Measurements from ENCODE around the gene ZYG11B.
A peak's percentile ranks its signal among the peaks of the same experiment; 100 is the strongest.
"Not testable (repeated sequence)": the region's sequence is repeated elsewhere in the genome, so short reads cannot be mapped to it uniquely, and the experiment has no call there.

ZYG11B gene

GRCh38 chr1:52759908-52760307 lies 33.7 kb downstream of the ZYG11B start:
- no peak for DNase-seq

- DNase-seq = no peak
Measured at GRCh38 chr1:52767596-52768280, 41.5 kb downstream of the ZYG11B start.

DNA sequence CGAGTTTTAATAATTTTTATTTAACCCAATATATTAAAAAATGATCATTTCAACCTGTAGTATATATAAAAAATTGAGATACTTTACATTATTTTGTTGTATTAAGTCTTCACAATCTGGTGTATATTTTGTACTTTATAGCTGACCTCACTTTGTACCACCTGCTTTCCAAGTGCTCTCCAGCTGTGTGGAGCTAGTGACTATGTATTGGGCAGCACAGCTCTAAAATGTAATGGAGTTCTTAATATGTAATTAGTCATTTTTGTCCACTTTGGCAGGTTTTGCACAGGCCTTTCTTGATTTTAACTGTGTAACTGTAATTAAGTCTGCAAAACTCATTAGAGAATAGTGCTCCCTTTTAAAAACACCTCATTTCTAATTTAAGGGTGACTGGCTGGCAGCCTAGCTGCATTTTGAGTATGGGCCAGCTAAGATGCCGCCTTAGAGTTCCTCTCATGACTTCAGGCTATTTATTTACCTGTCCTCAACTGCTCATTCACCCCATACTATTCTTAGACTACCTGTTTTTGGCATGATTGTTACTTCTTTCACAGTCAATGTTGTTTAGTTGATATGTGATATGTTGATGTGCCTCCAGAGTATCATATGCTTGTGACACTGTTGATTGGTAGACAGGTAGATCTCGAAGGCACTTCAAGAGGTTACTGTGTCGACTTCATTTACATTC lies 43.2 kb downstream of the ZYG11B start:
- no peak for DNase-seq

DNA sequence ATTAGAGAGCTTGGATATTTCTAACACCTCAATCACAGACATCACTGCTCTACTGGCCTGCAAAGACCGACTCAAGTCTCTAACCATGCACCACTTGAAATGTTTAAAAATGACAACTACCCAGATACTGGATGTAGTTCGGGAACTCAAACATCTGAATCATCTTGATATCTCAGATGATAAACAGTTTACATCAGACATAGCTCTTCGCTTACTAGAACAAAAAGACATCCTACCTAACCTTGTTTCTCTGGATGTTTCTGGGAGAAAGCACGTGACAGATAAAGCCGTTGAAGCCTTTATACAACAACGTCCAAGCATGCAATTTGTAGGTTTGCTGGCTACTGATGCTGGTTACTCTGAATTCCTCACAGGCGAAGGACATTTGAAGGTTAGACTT lies 45.1 kb downstream of the ZYG11B start:
- DNase-seq = no peak

DNA sequence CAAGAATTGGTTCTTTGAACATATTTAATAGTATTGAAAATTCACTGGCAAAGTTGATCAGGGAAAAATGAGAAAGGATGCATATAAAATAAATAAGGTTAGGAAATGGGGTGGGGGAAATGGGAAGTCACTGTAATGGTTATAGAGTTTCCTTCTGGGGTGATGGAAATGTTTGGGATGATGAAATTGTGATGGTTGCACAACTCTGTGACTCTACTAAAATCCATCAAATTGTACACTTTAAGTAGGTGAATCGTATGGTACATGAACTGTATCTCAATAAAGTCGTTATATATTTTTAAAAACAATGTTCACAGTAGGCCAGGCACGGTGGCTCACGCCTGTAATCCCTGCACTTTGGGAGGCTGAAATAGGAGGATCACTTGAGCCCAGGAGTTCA lies 59.9 kb downstream of the ZYG11B start:
- DNase-seq = no peak

DNA sequence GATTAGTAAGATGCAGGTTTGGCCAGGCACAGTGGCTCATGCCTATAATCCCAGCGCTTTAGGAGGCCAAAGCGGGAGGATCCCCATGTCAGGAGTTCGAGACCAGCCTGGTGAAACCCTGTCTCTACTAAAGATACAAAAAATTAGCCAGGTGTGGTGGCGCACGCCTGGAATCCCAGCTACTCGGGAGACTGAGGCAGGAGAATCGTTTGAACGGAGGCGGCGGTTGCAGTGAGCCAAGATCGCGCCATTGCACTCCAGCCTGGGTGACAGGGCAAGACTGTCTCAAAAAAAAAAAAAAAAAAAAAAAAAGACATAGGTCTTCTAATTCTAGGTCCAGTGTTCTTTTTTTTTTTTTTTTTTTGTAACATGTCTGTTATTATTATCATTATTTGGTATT lies 64.2 kb downstream of the ZYG11B start:
- not testable (repeated sequence) for DNase-seq

- no peak for DNase-seq
Measured at GRCh38 chr1:52792036-52792435, 65.8 kb downstream of the ZYG11B start.

GRCh38 chr1:52793717-52794116 lies 67.5 kb downstream of the ZYG11B start:
- not testable (repeated sequence) for DNase-seq

DNA sequence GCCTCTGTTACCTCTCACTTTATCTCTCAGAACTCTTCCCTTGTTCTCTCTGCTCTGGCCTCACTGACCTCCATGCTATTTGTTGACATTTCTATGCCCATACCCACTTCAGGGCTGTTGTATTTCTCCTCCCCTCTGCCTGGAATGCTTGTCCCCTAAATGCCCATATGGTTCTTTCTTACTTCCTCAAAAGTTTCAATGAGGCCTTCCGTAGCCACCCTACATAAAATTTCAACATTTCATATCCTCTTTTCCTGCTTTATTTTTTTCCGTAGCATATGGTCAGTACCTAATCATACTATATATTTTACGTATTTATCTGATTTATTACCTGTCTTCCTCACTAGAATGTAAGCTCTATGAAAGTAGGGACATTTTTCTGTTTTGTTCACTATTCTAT lies 69.2 kb downstream of the ZYG11B start:
- DNase-seq = no peak

DNA sequence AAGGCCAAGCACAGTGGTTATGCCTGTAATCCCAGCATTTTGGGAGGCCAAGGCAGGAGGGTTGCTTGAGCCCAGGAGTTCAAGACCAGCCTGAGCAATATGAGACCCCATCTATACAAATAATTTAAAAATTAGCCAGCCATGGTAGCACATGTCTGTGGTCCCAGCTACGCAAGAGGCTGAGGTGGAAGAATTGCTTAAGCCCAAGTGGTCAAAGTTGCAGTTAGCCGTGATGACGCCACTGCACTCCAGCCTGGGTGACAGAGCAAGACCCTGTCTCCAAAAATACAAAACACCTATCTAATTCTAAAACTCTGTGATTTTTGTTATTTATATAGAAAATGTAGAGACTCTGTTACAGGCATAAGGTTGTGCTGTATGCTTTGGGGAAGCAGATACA lies 72.1 kb downstream of the ZYG11B start:
- DNase-seq = no peak

DNA sequence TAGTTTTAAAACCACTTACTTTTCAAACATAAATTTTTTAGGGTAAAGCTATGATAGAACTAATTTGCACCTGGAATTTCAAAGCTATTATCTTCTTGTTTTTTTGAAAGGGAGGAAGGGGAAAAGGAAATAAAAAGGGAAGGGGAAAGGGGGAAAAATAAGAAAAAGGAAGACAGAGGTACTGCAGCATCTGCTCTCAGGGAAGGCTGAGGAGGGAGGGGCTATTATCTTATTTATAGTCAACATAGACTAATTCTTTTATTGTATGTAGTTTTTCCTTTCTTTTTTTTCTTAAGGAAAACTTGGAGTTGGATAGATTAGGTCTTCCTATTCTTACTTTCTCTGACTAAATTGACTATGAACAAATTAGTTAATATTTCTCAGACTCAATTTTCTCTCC lies 74.8 kb downstream of the ZYG11B start:
- DNase-seq = no peak

DNA sequence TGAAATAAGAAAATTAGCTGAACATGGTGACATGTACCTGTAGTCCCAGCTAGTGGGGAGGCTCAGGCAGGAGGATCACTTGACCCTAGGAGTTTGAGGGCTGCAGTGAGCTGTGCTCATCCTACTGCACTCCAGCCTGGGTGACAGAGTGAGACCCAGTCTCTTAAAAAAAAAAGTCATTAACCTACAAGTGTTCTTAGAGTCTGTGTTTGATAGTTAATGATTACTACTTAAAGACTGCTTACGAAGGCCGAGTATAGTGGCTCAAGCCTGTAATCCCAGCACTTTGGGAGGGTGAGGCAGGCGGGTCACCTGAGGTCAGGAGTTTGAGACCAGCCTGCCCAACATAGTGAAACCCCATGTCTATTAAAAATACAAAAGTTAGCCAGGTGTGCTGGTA lies 77.8 kb downstream of the ZYG11B start:
- DNase-seq = not testable (repeated sequence)

DNA sequence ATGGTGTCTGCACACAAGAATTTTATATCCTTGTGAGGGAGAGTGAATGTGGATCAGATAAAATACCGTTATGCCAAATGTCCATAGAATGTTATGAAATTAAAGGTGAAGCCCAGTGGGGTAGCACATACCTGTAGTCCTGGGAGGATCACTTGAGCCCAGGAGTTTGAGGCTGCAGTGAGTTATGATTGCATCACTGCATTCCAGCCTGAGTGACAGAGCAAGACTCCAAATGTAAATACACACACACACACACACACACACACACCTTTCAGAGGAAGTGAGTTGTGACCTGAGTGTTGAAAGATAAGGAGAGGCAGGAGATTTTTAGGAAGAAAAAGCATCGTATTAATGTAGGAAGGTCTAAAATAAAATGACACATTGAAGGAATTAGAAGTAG lies 88.2 kb downstream of the ZYG11B start:
- no peak for DNase-seq

GRCh38 chr1:52820830-52821229 lies 94.6 kb downstream of the ZYG11B start:
- DNase-seq = not testable (repeated sequence)

- no peak for DNase-seq
Measured at GRCh38 chr1:52825868-52826267, 99.6 kb downstream of the ZYG11B start.

GRCh38 chr1:52834798-52835197 lies 108.5 kb downstream of the ZYG11B start:
- DNase-seq = no peak

GRCh38 chr1:52836035-52836434 lies 109.8 kb downstream of the ZYG11B start:
- DNase-seq = no peak

- DNase-seq = not testable (repeated sequence)
Measured at GRCh38 chr1:52839175-52839574, 112.9 kb downstream of the ZYG11B start.

GRCh38 chr1:52842643-52843310 lies 116.5 kb downstream of the ZYG11B start, which contains the start of gene ZYG11A:
ZYG11A (plus strand) TSS chr1:52842760; CDS start chr1:52842884, 124 bp downstream.
- DNase-seq = peak; percentile 74

- not testable (repeated sequence) for DNase-seq
Measured at GRCh38 chr1:52845119-52845518, 118.9 kb downstream of the ZYG11B start.

DNA sequence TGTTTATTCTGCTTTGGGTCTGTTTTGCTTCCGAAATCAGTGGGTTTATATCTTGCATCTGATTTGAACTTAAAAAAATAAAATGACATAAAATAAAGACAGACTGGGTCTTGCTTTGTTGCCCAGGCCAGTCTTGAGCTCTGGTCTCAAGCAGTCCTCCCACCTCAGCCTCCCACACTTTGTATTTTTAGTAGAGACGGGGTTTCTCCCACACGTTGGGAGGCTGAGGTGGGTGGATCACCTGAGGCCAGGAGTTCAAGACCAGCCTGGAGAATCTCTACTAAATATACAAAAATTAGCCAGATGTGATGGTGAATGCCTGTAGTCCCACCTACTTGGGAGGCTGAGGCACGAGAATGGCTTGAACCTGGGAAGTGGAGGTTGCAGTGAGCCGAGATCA lies 122.2 kb downstream of the ZYG11B start:
- no peak for DNase-seq

DNA sequence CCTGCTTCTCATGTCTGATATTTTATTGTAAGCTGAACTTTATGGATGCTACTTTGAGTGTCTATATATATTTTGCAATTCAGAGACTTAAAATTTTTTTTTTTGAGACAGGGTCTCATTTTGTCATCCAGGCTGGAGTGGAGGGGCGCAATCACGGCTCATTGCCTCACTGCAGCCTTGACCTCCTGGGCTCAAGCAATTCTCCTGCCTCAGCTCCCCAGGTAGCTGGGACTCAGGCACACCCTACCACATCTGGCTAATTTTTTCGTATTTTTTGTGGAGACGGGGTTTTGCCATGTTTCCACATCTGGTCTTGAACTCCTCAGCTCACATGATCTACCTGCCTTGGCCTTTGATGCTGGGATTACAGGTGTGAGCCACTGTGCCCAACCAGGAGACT lies 124.7 kb downstream of the ZYG11B start:
- no peak for DNase-seq

GRCh38 chr1:52852854-52853253 lies 126.6 kb downstream of the ZYG11B start:
- no peak for DNase-seq

GRCh38 chr1:52855584-52855983 lies 129.3 kb downstream of the ZYG11B start:
- DNase-seq = no peak
